GM19240 (cell line): ENCODE data around the gene MEFV.
A peak's percentile ranks its signal among the peaks of the same experiment; 100 is the strongest.
"Not testable (repeated sequence)": the region's sequence is repeated elsewhere in the genome, so short reads cannot be mapped to it uniquely, and the experiment has no call there.

Experiments used
- DNase-seq: peaks from one replicate; pipeline ENCODE4 v3.0.0; 2011; ENCODE audit warnings: low spot score; ENCODE audit not compliant: insufficient read length

MEFV gene, protein sequence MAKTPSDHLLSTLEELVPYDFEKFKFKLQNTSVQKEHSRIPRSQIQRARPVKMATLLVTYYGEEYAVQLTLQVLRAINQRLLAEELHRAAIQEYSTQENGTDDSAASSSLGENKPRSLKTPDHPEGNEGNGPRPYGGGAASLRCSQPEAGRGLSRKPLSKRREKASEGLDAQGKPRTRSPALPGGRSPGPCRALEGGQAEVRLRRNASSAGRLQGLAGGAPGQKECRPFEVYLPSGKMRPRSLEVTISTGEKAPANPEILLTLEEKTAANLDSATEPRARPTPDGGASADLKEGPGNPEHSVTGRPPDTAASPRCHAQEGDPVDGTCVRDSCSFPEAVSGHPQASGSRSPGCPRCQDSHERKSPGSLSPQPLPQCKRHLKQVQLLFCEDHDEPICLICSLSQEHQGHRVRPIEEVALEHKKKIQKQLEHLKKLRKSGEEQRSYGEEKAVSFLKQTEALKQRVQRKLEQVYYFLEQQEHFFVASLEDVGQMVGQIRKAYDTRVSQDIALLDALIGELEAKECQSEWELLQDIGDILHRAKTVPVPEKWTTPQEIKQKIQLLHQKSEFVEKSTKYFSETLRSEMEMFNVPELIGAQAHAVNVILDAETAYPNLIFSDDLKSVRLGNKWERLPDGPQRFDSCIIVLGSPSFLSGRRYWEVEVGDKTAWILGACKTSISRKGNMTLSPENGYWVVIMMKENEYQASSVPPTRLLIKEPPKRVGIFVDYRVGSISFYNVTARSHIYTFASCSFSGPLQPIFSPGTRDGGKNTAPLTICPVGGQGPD

DNA sequence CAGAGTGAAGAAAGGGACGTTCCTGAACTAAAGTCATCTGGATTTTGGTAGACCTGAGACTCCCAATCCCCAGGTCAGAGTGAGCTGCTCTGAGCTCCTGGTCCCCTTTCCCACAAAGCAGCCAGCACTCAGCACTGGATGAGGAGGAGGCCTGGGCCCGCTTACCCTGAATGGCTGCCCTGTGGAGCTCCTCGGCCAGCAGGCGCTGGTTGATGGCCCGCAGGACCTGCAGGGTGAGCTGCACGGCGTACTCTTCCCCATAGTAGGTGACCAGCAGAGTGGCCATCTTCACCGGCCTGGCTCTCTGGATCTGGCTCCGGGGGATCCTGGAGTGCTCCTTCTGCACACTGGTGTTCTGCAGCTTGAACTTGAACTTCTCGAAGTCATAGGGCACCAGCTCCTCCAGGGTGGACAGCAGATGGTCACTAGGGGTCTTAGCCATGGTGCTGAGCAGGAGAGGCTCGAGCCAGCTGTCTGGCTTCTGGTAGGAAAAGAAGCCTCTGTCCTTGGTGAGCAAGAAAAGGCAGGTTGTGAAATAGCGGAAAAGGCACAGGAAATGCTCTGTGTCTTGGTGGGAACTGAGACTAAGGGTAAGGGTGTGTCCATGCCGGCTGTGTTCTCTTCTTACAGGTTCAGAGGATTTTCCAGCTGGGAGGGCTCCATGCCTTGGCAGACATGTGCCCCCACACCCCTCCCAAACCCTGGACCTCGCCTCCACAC is at the start of gene MEFV:
Gene MEFV, minus strand, starts transcription at position 488 of the 720 bp plus-strand sequence. Its CDS starts 46 bp downstream, at position 442.
- no peak for DNase-seq

DNA sequence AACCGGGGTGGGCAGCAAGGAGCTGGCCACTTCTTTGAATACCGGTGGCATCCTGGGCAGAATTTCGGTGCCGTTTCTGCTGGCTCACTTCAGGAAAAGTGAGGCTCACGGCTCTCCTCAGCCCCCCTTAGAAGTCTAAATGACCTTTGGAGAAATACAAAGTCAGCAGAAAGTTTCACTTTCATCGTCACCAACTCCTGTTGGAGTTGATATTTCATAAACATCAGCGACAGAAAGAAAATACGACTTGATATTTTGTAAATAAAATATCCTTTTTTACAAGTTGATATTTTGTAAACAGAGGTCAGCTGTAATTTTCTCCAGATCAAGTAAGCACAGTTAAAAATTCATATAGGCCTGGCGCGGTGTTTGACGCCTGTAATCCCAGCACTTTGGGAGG is 49.6 kb upstream of the MEFV start:
- DNase-seq, result no peak

DNA sequence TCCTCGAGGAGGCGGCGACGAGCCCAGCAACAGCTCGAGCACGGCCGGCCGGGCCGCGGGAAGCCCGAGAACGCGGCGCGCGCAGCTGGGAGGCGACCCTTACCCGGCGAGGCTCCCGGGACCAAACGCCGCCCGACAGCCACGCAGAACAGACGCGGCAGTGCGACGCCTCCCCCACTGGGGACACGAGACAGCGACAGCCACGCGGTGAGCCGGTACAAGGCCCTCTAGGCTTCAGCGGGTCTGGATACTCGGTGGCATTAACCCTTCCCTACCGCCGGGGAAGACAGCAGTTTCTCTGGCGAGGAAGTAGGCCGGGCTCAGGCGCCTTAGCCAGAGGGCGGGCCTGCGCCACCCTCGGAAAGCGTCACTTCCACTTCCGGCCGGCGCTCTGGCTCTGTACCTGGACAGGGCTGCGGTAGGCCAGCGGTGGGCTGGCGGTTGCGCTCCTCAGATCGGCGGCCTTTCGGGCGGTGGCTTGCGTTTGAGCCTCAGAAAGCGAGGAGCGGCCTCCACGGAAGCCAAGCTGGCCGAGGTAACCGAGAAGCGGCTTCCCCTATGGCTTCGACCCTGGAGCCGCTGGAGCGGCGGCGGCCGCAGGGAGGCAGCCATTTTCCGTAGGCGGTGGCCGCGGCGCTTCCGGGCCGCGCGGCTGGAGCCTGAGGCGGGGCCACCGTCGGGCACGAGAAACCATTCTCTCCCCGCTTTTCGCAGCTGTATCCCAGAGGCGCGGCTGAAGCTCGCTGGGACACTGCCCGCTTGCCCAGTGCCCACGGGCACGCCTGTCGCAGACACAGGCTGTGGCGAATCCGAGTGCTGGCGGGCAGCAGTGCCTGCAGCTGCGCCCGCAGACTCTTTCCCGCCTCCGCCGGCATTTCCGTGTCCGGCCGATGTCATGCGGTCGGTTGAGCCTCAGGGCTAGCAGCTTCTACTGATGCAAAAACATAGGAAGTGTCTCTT is 49.0 kb upstream of the MEFV start, which contains the start of the genes TIGD7 and ZNF75A:
Gene TIGD7, minus strand, starts transcription at position 322 of the 960 bp plus-strand sequence. CDS start 4,816 bp downstream, outside the sequence.
Gene ZNF75A, plus strand, starts transcription at position 389 of the 960 bp plus-strand sequence. CDS start 2,932 bp downstream, outside the sequence.
- peak; percentile 75 for DNase-seq

DNA sequence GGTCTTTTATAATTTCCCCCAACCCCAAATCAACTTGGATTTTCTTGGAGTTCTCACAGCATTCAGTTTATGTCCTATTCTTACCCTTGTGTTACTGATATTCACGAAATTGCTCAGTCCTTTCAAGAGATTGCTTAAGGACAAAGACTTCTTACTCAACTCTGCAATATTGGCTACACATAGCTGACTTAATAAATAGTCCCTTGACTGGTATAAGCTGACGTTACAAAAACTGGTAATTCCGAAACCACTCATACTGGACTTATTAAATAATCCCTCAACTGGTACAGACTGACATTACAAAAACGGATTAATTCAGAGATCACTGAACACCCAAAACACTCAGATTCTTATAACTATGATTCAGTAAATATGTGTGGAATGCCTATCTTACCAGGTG is 47.9 kb upstream of the MEFV start:
- no peak for DNase-seq

DNA sequence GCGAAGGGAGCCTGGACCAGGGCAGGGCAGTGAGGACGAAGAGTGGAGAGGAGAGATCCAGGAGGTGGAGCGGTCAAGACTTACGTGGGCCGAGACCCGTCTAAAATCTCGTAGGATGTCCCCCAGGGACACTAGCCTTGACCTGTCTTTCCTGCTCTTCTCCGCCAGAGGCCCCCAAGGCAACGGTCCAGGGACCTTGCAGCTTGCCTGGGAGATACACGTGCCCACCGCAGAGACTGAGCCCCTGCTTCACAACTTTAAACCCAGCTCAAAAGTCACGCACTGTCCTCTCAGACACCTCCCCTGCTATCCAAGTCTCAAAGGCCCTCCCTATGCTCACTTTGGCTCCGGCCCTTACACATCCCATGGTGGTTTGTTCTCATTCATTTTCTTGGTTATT is 39.4 kb upstream of the MEFV start:
- DNase-seq, result no peak

DNA sequence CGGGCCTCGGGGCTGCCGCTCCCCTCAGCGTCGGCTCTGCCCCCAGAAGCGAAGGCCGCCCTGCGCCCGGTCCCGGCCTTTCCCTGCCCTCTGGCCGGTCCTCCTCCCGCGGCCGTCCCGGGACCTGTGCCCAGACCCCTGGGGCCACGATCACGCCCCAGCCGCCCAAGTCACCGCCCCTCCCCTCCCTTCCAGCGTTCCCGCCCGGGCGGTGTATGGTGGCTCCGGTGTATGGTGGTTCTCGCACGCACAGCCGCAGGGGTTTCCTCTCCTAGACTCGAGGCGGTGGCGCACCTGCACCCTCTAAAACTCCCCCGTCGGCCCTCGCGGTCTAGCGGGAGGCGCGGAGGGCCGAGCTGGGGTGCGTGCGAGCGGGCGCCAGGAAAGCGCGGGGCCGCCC is 38.8 kb upstream of the MEFV start:
- DNase-seq, result no peak

DNA sequence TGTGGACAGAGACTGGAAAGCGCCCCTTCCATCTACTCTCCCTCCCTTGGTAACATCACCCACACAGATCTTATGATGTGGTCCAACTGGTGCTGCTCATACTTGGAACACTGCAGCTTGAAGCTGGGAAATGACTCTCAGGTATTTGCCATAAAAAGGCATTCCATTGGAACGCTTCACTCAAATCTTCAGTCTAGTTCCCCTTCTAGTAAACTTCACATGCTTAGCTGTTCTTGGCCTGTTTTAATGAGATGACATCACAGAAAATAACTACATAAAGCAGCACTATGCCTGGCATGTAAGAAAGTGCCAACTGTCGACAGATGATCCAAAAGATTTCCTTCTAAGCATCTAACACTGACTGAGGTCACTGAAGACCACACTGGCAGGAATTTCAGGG is 36.2 kb upstream of the MEFV start:
- no peak for DNase-seq

DNA sequence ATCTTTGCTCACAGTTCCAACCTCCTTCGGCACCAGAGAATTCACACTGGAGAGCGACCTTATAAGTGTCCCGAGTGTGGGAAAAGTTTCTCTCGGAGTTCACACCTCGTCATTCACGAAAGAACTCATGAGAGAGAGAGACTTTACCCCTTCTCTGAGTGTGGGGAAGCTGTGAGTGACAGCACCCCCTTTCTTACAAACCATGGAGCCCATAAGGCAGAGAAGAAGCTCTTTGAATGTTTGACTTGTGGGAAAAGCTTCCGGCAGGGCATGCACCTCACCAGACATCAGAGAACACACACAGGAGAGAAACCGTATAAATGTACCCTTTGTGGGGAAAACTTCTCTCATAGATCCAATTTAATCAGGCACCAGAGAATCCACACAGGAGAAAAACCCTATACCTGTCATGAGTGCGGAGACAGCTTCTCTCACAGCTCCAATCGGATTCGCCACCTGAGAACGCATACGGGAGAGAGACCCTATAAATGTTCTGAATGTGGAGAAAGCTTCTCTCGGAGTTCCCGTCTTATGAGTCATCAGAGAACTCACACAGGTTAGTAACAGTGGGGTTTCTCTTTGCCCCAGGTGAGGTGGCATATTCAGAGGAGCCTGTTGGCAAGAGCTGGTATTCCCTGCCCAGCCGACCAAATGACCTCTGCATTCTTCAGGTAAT is 33.7 kb upstream of the MEFV start:
- DNase-seq, result no peak

DNA sequence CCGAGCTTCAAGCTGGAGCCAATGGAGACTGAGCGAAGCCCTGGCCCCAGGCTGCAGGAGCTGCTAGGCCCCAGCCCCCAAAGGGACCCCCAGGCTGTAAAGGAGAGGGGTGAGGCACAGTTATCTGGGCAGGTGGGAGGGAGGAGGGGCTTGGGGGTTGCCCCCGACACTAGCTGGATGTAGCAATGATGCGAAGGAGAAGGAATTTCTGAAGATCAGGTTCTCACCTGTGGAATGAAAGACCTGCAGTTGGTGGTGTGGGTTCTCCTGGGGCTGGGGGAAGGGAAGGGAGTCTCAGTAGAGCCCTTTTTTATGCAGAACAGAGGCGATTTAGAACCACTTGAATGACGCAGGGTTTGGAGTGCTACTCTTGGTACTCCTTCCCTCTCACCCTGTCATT is 28.7 kb upstream of the MEFV start:
- no peak for DNase-seq

DNA sequence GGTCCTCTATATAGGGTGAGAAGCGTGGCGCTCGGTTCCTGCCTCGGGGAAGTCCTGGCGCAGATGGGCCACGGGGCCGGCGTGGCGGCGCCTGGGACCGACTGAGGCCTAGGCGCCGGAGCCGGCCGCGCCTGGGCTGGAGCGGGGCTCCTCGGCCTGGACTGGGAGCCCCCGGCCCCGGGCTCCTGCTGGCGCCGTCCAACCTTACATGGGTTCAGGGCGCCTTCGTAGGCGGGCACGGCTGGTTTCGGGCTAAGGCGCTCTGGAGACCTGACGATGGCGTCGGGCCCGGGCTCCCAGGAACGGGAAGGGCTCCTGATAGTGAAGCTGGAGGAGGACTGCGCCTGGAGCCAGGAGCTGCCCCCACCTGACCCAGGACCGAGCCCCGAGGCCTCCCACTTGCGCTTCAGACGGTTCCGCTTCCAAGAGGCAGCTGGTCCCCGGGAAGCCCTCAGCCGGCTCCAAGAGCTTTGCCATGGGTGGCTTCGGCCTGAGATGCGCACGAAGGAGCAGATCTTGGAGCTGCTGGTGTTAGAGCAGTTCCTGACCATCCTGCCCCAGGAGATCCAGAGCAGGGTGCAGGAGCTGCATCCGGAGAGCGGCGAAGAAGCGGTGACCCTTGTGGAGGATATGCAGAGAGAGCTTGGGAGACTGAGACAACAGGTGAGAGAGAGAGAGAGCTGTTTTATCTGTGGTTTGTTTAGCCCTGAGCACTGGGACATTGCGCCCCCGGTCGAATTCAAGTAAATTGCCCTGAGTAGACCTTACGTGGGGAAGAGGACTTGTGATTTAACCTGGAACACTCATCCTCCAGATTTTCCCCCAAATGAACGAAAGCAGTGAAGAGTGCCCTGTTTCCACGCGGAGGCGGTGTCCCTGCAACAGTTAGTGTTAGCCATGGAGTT is 27.4 kb upstream of the MEFV start:
- no peak for DNase-seq

DNA sequence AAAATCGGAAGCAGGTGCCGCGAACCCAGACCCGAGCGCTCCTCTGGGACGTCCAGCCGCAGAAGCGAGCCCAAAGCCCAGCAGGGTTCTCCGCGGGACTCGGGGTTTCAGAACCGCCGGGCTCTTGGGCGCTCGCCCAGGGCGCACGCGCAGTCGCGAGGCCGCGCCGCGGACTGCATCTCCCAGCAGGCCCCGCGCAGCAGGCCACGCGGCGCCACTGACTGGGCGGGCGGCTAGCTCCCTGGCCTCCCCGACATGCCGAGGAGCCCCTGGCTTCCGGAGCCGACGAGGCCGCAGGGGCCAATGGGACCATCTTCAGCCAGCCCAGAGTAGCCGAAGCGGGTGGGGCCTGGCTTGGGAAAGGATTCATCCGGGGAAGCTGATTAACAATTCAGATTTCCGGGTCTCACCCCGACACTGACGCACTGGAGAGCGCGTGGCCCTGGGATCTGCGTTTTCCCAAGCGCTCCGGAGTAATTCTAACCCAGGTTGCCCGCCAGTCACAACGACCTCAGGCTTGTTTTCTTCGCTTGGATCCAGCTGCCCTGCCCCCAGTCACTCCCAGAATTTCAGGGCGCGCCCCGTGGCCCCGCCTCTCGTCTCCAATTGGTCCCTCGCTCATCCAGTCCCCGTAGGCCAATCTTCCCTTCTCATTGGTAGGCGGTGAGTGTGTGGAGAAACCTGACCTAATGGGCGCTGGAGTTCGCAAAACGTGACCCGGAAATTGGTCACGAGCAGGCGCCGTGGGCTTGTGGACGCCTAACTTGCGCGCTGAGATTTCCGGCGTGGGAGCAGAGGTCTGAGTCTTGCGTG is 26.5 kb upstream of the MEFV start, which contains the start of gene ZNF263:
Gene ZNF263, plus strand, starts transcription at position 762 of the 813 bp plus-strand sequence. CDS start 328 bp downstream, outside the sequence.
- peak; percentile 92 for DNase-seq

DNA sequence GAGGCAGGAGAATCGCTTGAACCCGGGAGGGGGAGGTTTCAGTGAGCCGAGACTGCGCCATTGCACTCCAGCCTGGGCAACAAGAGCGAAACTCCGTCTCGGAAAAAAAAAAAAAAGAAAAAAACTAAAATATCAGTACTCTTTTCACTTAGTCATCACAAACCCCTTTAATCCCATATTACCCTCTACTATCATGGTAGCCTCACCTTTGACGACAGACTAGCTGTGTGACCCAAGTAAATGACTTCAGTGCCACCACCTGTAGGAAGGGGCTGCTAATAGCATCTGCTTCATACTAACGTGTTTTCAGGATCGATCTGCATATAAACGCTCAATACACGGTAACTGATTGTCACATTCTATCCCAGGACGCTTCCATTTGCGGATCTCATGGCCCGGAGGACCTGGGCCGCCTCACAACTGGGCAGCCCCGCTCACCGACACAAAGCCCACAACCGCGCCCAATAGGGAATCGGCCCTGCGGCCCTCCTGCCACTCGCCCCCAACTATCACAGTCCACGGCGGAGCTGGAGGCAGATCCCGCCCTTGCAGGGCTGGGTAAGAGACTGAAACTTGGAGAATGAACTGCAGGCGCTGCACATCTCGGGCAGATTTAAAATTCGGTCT is 25.8 kb upstream of the MEFV start:
- peak; percentile 33 for DNase-seq

DNA sequence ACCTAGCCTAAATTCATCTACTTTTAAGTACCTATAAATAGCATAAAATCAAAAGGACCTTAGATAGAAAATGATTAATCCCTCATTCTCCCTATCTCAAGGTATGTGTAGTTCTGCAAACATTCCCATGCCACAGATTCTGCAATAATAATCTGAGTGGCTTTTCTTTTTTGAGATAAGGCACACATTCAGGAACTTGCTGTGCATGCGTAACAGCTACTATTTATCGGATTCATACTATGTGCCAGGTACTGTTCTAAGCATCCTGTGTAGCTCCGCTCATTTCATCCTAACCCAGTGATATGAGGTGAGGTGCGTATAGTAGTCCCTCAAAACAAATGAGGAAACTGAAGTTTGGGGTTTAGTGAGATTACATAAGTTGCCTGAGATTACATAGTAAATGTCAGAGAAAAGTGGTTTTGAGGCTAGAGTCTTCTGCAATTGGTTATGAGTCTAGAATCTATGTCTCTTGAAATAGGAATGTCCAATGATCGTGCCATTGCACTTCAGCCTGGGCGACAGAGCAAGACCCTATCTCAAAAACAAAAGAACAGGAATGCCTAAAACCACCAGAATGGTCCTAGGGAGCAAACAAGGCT is 24.9 kb upstream of the MEFV start:
- no peak for DNase-seq

DNA sequence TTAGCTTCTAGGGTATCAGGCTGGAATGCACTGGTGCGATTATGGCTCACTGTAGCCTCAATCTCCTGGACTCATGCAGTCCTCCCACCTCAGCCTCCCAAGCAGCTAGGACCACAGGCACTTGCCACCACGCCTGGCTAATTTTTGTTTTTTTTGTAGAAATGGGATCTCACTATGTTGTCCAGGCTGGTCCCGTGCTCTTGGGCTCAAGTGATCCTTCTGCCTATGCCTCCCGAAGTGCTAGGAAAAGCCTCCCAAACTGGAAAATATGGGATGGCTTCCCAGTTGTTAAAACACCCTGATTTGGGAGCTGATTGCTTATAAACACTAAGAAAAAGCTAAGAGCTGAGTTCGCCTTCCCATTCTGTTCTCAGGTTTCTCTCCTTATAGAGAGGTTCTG is 20.2 kb upstream of the MEFV start:
- DNase-seq, result no peak

DNA sequence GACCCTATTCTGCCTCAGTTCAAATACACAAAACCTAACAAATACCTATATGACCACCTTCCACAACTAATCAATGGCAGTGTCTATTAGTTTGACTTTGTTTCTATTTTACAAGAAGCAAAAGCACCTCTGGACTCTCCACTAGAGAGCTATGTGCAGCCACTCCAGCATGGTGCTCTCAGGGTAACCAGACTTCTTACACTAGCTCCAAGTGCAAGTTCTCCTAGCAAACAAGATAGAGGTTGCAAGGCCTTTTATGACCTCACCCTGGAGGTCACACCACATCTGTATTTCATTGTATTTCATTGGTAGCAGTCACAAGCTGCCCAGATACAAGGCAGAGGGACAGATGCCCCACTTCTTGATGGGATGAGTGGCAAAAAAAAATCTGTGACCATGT is 18.5 kb upstream of the MEFV start:
- DNase-seq, result no peak

DNA sequence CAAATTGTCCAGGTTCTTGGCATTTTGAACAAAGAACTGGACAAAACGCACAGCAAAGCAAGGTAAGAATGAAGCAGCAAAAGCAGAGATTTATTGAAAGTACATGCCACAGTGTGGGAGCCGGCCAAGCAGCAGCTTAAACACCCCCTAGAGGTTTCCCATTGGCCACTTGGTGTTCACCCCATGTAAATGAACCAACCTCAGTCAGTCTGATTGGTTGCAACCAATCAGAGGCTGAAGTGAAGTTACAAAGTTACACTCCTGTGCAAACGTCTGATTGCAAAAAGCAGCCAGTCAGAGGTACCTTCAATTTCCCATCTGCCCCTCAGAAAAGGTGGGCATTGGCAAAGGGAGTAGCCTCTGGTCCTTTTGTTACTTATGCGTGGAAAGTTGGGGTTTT is 18.1 kb upstream of the MEFV start:
- DNase-seq, result no peak

DNA sequence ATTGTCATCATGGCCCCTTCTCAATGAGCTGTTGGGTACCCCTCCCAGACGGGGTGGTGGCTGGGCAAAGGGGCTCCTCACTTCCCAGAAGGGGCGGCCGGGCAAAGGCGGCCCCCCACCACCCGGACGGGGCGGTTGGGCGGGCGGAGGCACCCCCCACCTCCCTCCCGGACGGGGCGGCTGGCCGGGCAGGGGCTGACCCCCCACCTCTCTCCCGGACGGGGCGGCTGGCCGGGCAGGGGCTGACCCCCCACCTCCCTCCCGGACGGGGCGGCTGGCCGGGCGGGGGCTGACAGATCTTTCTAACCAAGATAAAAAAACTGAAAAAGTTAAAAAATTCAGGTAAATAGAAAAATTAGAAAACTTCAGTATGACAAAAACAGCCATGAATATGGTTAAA is 14.8 kb upstream of the MEFV start:
- DNase-seq, result not testable (repeated sequence)
